Vagina (tissue), 2 donors: Measurements from ENCODE around the gene WFDC12. TPM values are rescaled to one million over a fixed set of nuclear protein-coding genes. Genes with fewer than 3 reads are reported as not detected.

Experiments
- DNase-seq, 2 donors: peaks; one replicate each; pipeline ENCODE4 v3.0.0-alpha.2; 2017; ENCODE audit errors: extremely low spot score in 2 of 2
- H3K27ac ChIP-seq: fragments of 200-600 bp; sonication (generic); one replicate; pipeline ENCODE4 v1.5.1; 2019
- H3K27me3 ChIP-seq: fragments of 200-600 bp; sonication (generic); one replicate; pipeline ENCODE4 v1.5.1; 2019
- H3K36me3 ChIP-seq, 2 donors: fragments of 200-600 bp; sonication (generic); one replicate each; pipeline ENCODE4 v1.5.1; 2017 to 2019
- H3K4me1 ChIP-seq: fragments of 200-600 bp; sonication (generic); one replicate; pipeline ENCODE4 v1.5.1; 2019
- H3K4me3 ChIP-seq, 2 donors: fragments of 200-600 bp; sonication (generic); 1 replicate in 1 of 2; 2 replicates in 1 of 2; pipeline ENCODE4 v1.5.1; 2016 to 2019
- H3K9me3 ChIP-seq: fragments of 200-600 bp; sonication (generic); one replicate; pipeline ENCODE4 v1.5.1; 2019
- POLR2A ChIP-seq, 2 donors: fragments of 450-650 bp; IDR thresholded peaks; one replicate each; pipeline ENCODE4 v1.6.1; 2017; ENCODE audit warnings: antibody characterized with exemption in 2 of 2, mild to moderate bottlenecking in 2 of 2, moderate library complexity in 2 of 2
- POLR2AphosphoS5 ChIP-seq, 2 donors: sonication (generic); formaldehyde crosslinking; IDR thresholded peaks; one replicate each; pipeline ENCODE4 v1.9.0; 2017; ENCODE audit warnings: antibody characterized with exemption in 2 of 2, mild to moderate bottlenecking in 2 of 2, low read depth in 1 of 2; ENCODE audit not compliant: insufficient read depth in 1 of 2
- intact Hi-C: fragments of 100-400 bp; cut with DNase I; formaldehyde crosslinking; loops from one replicate; pipeline ENCODE4 v1.15.1; 2023
- total RNA-seq: library from RNA; depleted of rRNA; stranded (reverse); fragments of >200 nt; gene quantifications from one replicate; pipeline ENCODE4 v1.2.3, GENCODE V29; 2016
- TF ChIP-seq, protein P1 (sequence below), 3 experiments: fragments of 450-650 bp in 2 of 3; fragments of 200-600 bp in 1 of 3; sonication (generic) in 1 of 3; IDR thresholded peaks; one replicate each; pipeline ENCODE4 v1.5.1; 2017 to 2019; ENCODE audit warnings: antibody characterized with exemption in 3 of 3, mild to moderate bottlenecking in 2 of 3, moderate library complexity in 2 of 3

The WFDC12 gene
- total RNA-seq, 1 donor from 2014 or later: 4.4 TPM

DNA sequence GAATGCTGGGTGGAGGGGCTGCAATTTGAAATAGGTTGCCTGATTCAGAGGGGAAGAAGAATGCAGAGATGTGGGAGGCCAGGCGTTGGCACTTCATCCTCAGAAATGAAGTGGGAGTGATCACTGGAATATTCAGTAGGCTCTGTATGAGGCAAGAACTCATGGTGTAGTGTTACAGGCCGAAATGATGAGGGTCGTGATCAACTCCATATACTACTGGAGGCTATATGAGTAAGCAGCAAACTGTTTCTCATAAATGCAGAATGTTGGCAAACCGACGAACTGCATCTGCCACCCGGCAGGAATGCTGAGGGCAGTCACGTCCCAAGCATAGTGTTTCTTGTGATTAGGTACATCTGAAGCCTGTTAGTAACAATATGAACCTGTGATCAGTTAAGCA, 36.0 kb downstream of the WFDC12 start:
- Histone ChIP-seq H3K9me3 (no peaks in the 10 kb centered on the region), H3K27ac (no peak overlapping the region), H3K4me1 (peaks cover 11% of the 10 kb centered on the region), H3K36me3 (no peaks in the 10 kb centered on the region), H3K4me3 (no peak overlapping the region), H3K27me3 (no peaks in the 10 kb centered on the region)
- TF ChIP-seq, protein P1, sequence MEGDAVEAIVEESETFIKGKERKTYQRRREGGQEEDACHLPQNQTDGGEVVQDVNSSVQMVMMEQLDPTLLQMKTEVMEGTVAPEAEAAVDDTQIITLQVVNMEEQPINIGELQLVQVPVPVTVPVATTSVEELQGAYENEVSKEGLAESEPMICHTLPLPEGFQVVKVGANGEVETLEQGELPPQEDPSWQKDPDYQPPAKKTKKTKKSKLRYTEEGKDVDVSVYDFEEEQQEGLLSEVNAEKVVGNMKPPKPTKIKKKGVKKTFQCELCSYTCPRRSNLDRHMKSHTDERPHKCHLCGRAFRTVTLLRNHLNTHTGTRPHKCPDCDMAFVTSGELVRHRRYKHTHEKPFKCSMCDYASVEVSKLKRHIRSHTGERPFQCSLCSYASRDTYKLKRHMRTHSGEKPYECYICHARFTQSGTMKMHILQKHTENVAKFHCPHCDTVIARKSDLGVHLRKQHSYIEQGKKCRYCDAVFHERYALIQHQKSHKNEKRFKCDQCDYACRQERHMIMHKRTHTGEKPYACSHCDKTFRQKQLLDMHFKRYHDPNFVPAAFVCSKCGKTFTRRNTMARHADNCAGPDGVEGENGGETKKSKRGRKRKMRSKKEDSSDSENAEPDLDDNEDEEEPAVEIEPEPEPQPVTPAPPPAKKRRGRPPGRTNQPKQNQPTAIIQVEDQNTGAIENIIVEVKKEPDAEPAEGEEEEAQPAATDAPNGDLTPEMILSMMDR (IDR thresholded peaks at IDR 0.05): no peak
- TF ChIP-seq POLR2A (IDR thresholded peaks at IDR 0.05) (no peak), POLR2AphosphoS5 (IDR thresholded peaks at IDR 0.05; ENCODE audit: insufficient read depth in 1 of 2, low read depth in 1 of 2) (no peak)
- DNase-seq: no peak
- intact Hi-C loops: no loop called here

GRCh38 chr20:45087814-45088213, 36.5 kb downstream of the WFDC12 start:
- Histone ChIP-seq H3K27me3 (no peaks in the 10 kb centered on the region), H3K9me3 (peaks cover 1% of the 10 kb centered on the region), H3K36me3 (peaks cover 0 to 2% of the 10 kb centered on the region in 2 donors), H3K4me3 (no peak overlapping the region), H3K27ac (no peak overlapping the region), H3K4me1 (peaks cover 11% of the 10 kb centered on the region)
- no peak for DNase-seq
- intact Hi-C loops: no loop called here
- no peak for TF ChIP-seq POLR2AphosphoS5 (IDR thresholded peaks at IDR 0.05; ENCODE audit: insufficient read depth in 1 of 2, low read depth in 1 of 2)
- TF ChIP-seq POLR2A (IDR thresholded peaks at IDR 0.05): no peak
- TF ChIP-seq, protein P1 (IDR thresholded peaks at IDR 0.05): no peak

DNA sequence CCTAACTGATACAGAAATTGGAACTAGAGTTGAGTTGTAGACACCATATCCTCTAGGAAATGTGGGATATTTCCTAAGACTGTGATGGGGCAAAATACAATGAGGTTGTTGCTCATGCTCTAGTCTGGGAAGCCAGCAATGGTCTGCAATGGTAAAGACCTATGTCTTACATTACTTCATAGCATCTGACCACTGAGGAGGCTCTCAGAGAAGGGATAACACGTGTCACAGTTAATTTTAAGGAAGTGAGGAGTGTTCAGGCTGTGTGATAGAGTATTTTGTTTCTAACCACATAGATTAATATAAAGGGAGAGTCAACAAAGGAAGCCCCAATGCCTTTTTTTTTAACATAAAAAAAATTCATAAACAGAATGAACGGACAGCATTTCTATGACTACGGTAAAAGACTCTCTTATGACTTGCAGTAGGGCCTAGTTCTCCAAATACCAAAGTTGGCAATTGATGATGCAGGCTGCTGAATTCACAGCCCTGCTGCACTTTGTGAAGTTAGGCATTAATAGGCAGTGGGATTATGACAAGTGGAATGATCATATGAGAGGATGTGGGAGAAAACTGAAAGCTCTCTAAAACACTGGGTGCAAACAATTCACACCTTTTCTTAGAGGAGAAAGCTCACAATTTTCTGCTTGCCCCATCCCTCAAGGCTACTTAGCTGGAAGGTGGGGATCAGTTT, 37.0 kb downstream of the WFDC12 start:
- Histone ChIP-seq H3K4me3 (no peak overlapping the region), H3K4me1 (peaks cover 11% of the 10 kb centered on the region), H3K36me3 (peaks cover 0 to 7% of the 10 kb centered on the region in 2 donors), H3K27ac (no peak overlapping the region), H3K9me3 (peaks cover 7% of the 10 kb centered on the region), H3K27me3 (no peaks in the 10 kb centered on the region)
- intact Hi-C loops: no loop called here
- TF ChIP-seq POLR2AphosphoS5 (IDR thresholded peaks at IDR 0.05; ENCODE audit: insufficient read depth in 1 of 2, low read depth in 1 of 2) (no peak), POLR2A (IDR thresholded peaks at IDR 0.05) (no peak)
- TF ChIP-seq, protein P1 (IDR thresholded peaks at IDR 0.05): no peak
- DNase-seq: no peak

DNA sequence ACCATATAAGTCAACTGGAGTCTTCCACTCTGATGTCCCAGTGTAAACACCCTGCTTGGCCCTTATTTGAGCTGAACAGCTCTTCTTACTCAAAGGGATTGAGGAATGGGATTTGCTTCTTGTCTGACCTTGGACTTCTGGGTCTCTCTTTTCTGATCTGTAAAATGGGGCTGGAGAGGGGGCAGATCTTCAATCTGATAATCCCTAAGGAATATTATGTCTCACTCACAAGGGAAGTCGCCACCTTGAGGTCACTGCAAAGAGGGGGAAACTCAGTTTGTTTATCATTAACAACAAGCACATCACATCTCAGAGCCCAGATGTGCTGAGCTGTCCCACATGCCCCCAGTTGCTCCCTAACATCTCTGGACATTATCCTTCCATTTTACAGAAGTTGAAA, 38.4 kb downstream of the WFDC12 start:
- no peak for DNase-seq
- H3K36me3 ChIP-seq: peaks cover 0 to 11% of the 10 kb centered on the region in 2 donors
- no peak overlapping the region for H3K27ac ChIP-seq
- peaks cover 11% of the 10 kb centered on the region for H3K4me1 ChIP-seq
- no peak overlapping the region for H3K4me3 ChIP-seq
- peaks cover 7% of the 10 kb centered on the region for H3K9me3 ChIP-seq
- intact Hi-C loops: no loop called here
- no peaks in the 10 kb centered on the region for H3K27me3 ChIP-seq
- TF ChIP-seq POLR2A (IDR thresholded peaks at IDR 0.05) (no peak), POLR2AphosphoS5 (IDR thresholded peaks at IDR 0.05; ENCODE audit: insufficient read depth in 1 of 2, low read depth in 1 of 2) (no peak)
- TF ChIP-seq, protein P1 (IDR thresholded peaks at IDR 0.05): no peak

DNA sequence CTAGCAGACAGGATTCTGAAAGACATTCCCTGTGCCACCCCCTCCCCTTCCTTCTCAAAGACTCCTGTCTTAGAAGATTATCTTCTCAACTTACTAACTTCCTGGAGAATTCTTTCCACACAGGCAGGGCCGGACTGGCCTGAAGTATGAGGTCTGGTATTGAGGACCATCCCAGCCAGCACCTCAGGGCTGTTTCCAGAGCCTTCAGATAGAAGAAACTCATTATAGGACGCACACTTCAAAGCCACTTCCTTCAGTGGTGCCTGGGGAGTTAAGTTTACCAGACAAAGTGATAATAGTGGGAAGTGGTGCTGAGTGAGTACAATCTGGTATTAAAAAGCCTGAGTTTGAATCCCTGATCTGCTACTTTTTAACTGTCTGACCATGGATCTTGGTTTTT, 39.0 kb downstream of the WFDC12 start:
- Histone ChIP-seq H3K9me3 (peaks cover 7% of the 10 kb centered on the region), H3K4me1 (peaks cover 11% of the 10 kb centered on the region), H3K27me3 (no peaks in the 10 kb centered on the region), H3K36me3 (peaks cover 0 to 11% of the 10 kb centered on the region in 2 donors), H3K27ac (no peak overlapping the region), H3K4me3 (no peak overlapping the region)
- intact Hi-C loops: no loop called here
- DNase-seq: no peak
- no peak for TF ChIP-seq POLR2AphosphoS5 (IDR thresholded peaks at IDR 0.05; ENCODE audit: insufficient read depth in 1 of 2, low read depth in 1 of 2)
- TF ChIP-seq, protein P1 (IDR thresholded peaks at IDR 0.05): no peak
- no peak for TF ChIP-seq POLR2A (IDR thresholded peaks at IDR 0.05)
